Measurements from ENCODE around the gene CCM2.
"Not testable (repeated sequence)": the region's sequence is repeated elsewhere in the genome, so short reads cannot be mapped to it uniquely, and the experiment has no call there.

The CCM2 gene

DNA sequence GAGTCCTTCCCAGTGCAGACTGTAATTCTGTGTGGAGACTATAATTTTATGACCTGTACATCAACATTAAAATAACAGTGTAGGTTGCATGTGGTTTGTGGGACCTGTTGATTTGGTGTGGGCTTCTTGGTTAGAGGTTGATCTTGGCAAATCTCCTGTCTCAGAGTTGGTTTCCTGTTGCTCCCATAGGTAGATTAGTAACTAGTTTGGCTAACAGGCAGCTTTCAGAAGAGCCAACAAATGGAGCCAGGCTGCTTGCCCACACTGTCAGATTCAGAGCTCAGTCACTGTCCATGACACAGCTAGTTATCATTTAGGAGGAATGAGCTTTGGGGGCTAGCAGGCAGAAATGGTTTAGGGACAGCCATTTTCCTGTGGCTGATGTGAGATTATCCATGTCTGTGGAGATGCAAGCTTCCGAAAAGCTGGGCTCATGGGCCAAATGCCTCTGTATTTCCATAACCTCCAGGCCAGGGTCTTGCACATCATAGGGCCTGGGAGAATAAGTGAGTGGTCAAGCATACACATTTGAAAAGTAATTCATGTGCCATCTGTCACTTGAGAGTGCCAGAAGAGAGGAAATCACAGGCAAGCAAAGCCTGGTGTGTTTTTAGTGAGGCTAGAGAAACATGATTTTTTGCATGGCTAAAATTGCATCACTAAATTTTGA lies 33.4 kb downstream of the CCM2 start:
- ATAC-seq (ENCODE audit: low read depth) (peak; percentile 57), DNase-seq (ENCODE audit: low spot score) (no peak)
- Histone ChIP-seq H3K4me3 (ENCODE audit: severe bottlenecking) (no peak overlapping the region), H3K4me1 (ENCODE audit: insufficient read depth, poor library complexity, severe bottlenecking) (peaks cover 20% of the 10 kb centered on the region), H3K27ac (ENCODE audit: poor library complexity, severe bottlenecking) (peak overlapping the region; percentile 74), H3K9me3 (ENCODE audit: severe bottlenecking) (no peaks in the 10 kb centered on the region), H3K27me3 (ENCODE audit: insufficient read depth, poor library complexity, severe bottlenecking) (no peaks in the 10 kb centered on the region), H3K36me3 (ENCODE audit: low read depth) (peaks cover 8% of the 10 kb centered on the region)
- TF ChIP-seq CTCF (IDR thresholded peaks at IDR 0.05; ENCODE audit: poor library complexity, severe bottlenecking) = no peak

GRCh38 chr7:45033931-45034290 lies 33.9 kb downstream of the CCM2 start:
- no peak overlapping the region for H3K4me3 ChIP-seq (ENCODE audit: severe bottlenecking)
- no peak for TF ChIP-seq CTCF (IDR thresholded peaks at IDR 0.05; ENCODE audit: poor library complexity, severe bottlenecking)
- peaks cover 20% of the 10 kb centered on the region for H3K4me1 ChIP-seq (ENCODE audit: insufficient read depth, poor library complexity, severe bottlenecking)
- H3K27me3 ChIP-seq (ENCODE audit: insufficient read depth, poor library complexity, severe bottlenecking) = no peaks in the 10 kb centered on the region
- ATAC-seq (ENCODE audit: low read depth) (peak; percentile 86), DNase-seq (ENCODE audit: low spot score) (peak; percentile 70)
- peak overlapping the region; percentile 74 for H3K27ac ChIP-seq (ENCODE audit: poor library complexity, severe bottlenecking)
- H3K9me3 ChIP-seq (ENCODE audit: severe bottlenecking) = no peaks in the 10 kb centered on the region
- H3K36me3 ChIP-seq (ENCODE audit: low read depth) = peaks cover 13% of the 10 kb centered on the region

- not testable (repeated sequence) for H3K27me3 ChIP-seq (ENCODE audit: insufficient read depth, poor library complexity, severe bottlenecking); ATAC-seq (ENCODE audit: low read depth); H3K4me3 ChIP-seq (ENCODE audit: severe bottlenecking); DNase-seq (ENCODE audit: low spot score); H3K9me3 ChIP-seq (ENCODE audit: severe bottlenecking)
- Histone ChIP-seq H3K27ac (ENCODE audit: poor library complexity, severe bottlenecking) (peak overlapping the region; percentile 74), H3K36me3 (ENCODE audit: low read depth) (peaks cover 19% of the 10 kb centered on the region), H3K4me1 (ENCODE audit: insufficient read depth, poor library complexity, severe bottlenecking) (peaks cover 20% of the 10 kb centered on the region)
Observed at GRCh38 chr7:45034710-45035109, 34.7 kb downstream of the CCM2 start.

- Histone ChIP-seq H3K27ac (ENCODE audit: poor library complexity, severe bottlenecking) (no peak overlapping the region), H3K4me3 (ENCODE audit: severe bottlenecking) (no peak overlapping the region), H3K27me3 (ENCODE audit: insufficient read depth, poor library complexity, severe bottlenecking) (no peaks in the 10 kb centered on the region), H3K36me3 (ENCODE audit: low read depth) (peaks cover 26% of the 10 kb centered on the region), H3K9me3 (ENCODE audit: severe bottlenecking) (no peaks in the 10 kb centered on the region), H3K4me1 (ENCODE audit: insufficient read depth, poor library complexity, severe bottlenecking) (peaks cover 20% of the 10 kb centered on the region)
- no peak for DNase-seq (ENCODE audit: low spot score)
- ATAC-seq (ENCODE audit: low read depth) = no peak
- TF ChIP-seq CTCF (IDR thresholded peaks at IDR 0.05; ENCODE audit: poor library complexity, severe bottlenecking) = no peak
Observed at GRCh38 chr7:45035371-45035770, 35.4 kb downstream of the CCM2 start.

DNA sequence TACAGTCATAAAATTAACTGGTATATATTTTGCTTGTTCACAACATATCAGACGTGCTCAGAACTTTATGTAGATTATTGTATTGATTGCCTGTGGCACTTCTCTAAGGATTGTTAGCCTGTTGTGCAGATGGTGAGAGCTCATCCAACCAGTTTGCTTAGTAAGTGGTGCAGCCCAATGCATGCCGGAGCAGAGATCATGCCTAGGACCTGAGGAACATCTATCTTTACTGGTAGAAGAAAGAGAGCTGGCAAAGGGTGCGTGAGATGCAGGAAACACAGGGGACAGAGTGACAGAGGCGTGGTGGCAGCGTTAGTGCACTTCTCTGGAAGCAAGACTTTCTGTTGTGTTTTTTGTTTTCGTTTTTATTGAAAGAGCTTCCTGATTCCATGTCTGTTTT lies 35.9 kb downstream of the CCM2 start:
- peaks cover 20% of the 10 kb centered on the region for H3K4me1 ChIP-seq (ENCODE audit: insufficient read depth, poor library complexity, severe bottlenecking)
- no peak overlapping the region for H3K27ac ChIP-seq (ENCODE audit: poor library complexity, severe bottlenecking)
- DNase-seq (ENCODE audit: low spot score) (no peak), ATAC-seq (ENCODE audit: low read depth) (no peak)
- H3K9me3 ChIP-seq (ENCODE audit: severe bottlenecking) = no peaks in the 10 kb centered on the region
- H3K27me3 ChIP-seq (ENCODE audit: insufficient read depth, poor library complexity, severe bottlenecking) = no peaks in the 10 kb centered on the region
- TF ChIP-seq CTCF (IDR thresholded peaks at IDR 0.05; ENCODE audit: poor library complexity, severe bottlenecking) = no peak
- H3K36me3 ChIP-seq (ENCODE audit: low read depth) = peaks cover 31% of the 10 kb centered on the region
- H3K4me3 ChIP-seq (ENCODE audit: severe bottlenecking) = no peak overlapping the region

Data from RWPE2 (cell line).